Activated CD4-positive, alpha-beta memory T cell treated with anti-CD3 and anti-CD28 coated beads for 36 hours (primary cell): ENCODE measurements around the gene ONECUT3. TPM values are rescaled to one million over a fixed set of nuclear protein-coding genes. Genes with fewer than 3 reads are reported as not detected.

Experiments used
- CTCF ChIA-PET: fragments of 350-600 bp; sonication (Branson Sonifier 250); formaldehyde crosslinking; loops from one replicate; lab custom pipeline; 2021; ENCODE audit warnings: antibody characterized with exemption, inconsistent platforms; lab: Charles Lee
- POLR2A ChIA-PET: fragments of 350-600 bp; sonication (Branson Sonifier 250); formaldehyde crosslinking; loops from one replicate; lab custom pipeline; 2021; ENCODE audit warnings: antibody characterized with exemption; lab: Charles Lee
- DNase-seq: peaks from one replicate; pipeline ENCODE4 v3.0.0-alpha.2; 2020
- H3K27ac Mint-ChIP-seq: one replicate; pipeline ENCODE4 v1.8.0; 2021; ENCODE audit warnings: mixed read lengths
- H3K27me3 Mint-ChIP-seq: one replicate; pipeline ENCODE4 v1.8.0; 2021; ENCODE audit warnings: mixed read lengths
- H3K36me3 Mint-ChIP-seq: one replicate; pipeline ENCODE4 v1.8.0; 2021; ENCODE audit warnings: mixed read lengths
- H3K4me1 Mint-ChIP-seq: one replicate; pipeline ENCODE4 v1.8.0; 2021; ENCODE audit warnings: low read depth, mixed read lengths
- H3K4me3 Mint-ChIP-seq: one replicate; pipeline ENCODE4 v1.8.0; 2021; ENCODE audit warnings: mild to moderate bottlenecking, mixed read lengths
- H3K9me3 Mint-ChIP-seq: one replicate; pipeline ENCODE4 v1.8.0; 2021; ENCODE audit warnings: mixed read lengths
- intact Hi-C: fragments of 100-400 bp; cut with micrococcal nuclease; formaldehyde crosslinking; loops from one replicate; pipeline ENCODE4 v1.15.1; 2023
- total RNA-seq, 2 experiments: library from RNA; stranded (reverse); gene quantifications; one replicate each; pipeline ENCODE4 v1.2.3, GENCODE V29; 2021

The ONECUT3 gene
- total RNA-seq, 2 experiments from 2014 or later, result not detected

DNA sequence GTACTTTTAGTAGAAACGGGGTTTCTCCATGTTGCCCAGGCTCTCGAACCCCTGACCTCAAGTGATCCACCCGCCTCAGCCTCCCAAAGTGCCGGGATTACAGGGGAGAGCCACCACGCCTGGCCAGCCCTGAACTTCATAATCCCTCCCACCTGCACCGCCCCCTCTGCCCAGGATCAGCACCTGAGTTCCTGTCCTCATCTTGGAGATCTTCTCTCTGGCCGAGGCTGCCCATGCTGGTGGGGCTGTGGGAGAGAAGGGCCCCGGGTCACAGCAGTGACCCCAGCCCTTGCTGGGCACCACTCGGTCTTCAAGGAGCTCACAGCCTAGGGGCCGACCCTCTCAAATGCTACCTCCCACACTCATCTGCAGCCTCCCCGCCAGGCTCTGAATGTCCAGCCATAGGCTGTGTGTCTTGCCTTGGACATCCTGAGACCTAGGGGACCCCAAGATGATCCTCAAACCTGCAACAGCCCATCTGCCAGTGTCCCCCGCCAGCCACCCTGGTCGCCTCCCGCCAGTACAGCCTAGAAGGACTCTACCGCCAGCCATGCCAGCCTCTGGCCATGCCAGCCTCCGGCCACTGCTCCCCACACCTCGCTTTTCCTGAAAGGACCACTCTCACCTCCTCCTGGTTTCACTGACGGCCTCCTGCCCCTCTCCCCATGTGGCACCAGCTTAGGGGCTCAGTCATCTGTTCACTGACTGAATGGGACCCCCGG is 57.3 kb downstream of the ONECUT3 start:
- Mint-ChIP-seq H3K27me3 (no peaks in the 10 kb centered on the region), H3K9me3 (no peaks in the 10 kb centered on the region), H3K4me1 (peaks cover 16% of the 10 kb centered on the region), H3K4me3 (peak overlapping the region; percentile 3), H3K36me3 (peaks cover 4% of the 10 kb centered on the region), H3K27ac (no peak overlapping the region)
- intact Hi-C loops, result no loop called here
- CTCF ChIA-PET, result interaction anchor here (1.2 to 3.6 kb wide), 2 partner anchors 16 to 138 kb away, joined by 3 to 18 read pairs; no protein-coding TSS in a partner anchor
- POLR2A ChIA-PET, result interaction anchor here (1.0 kb wide), 1 partner anchor 220 kb away, joined by 3 read pairs; no protein-coding TSS in a partner anchor
- DNase-seq, result no peak

GRCh38 chr19:1811472-1811894 is 58.2 kb downstream of the ONECUT3 start:
- ChIA-PET POLR2A (interaction anchor here (1.0 kb wide), 1 partner anchor 221 kb away, joined by 3 read pairs; no protein-coding TSS in a partner anchor), CTCF (interaction anchor here (3.6 kb wide), 1 partner anchor 15 kb away, joined by 18 read pairs; no protein-coding TSS in a partner anchor)
- Mint-ChIP-seq H3K4me3 (peak overlapping the region; percentile 77), H3K4me1 (peaks cover 16% of the 10 kb centered on the region), H3K36me3 (peaks cover 4% of the 10 kb centered on the region), H3K9me3 (no peaks in the 10 kb centered on the region), H3K27me3 (no peaks in the 10 kb centered on the region), H3K27ac (peak overlapping the region; percentile 19)
- intact Hi-C loops, result no loop called here
- DNase-seq, result peak; percentile 79

DNA sequence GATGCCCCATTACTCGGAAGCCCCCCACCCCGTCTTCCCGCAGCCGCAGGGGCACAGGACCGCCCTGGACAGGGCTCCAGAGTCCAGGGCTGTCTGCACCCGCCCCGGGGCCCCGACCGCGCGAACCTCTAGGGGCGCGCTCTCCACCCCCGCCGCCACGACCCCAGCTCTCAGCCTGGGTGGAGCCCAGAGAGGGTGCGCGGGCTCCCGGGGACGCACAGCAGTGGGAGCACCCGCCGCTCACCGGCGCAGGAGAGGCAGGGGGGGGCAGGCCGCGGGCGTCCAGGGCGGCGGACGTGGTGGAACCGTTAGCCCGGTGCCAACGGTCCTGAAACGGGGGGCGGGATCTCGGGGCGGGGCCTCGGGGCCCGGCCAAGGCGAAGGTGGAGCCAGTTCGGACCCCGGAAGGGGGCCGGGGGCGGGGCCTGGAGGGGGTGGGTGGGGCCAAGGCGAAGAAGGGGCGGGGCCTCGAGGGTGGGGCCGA is 58.7 kb downstream of the ONECUT3 start, which contains the start of gene ATP8B3:
Gene ATP8B3, minus strand, starts transcription at position 335 of the 484 bp plus-strand sequence. CDS start 540 bp downstream, outside the sequence.
- CTCF ChIA-PET, result interaction anchor here (3.6 kb wide), 1 partner anchor 14 kb away, joined by 18 read pairs; no protein-coding TSS in a partner anchor
- intact Hi-C loops, result loop anchor here (1.0 to 2.0 kb wide), 2 partner anchors 23 to 36 kb away; partner anchors contain the start of gene REXO1
- H3K36me3 Mint-ChIP-seq, result peaks cover 4% of the 10 kb centered on the region
- DNase-seq, result no peak
- no peaks in the 10 kb centered on the region for H3K9me3 Mint-ChIP-seq
- H3K27me3 Mint-ChIP-seq, result no peaks in the 10 kb centered on the region
- POLR2A ChIA-PET, result interaction anchor here (1.0 kb wide), 1 partner anchor 221 kb away, joined by 3 read pairs; no protein-coding TSS in a partner anchor
- H3K4me3 Mint-ChIP-seq, result peak within 1 kb of the TSS; percentile 84
- peak within 1 kb of the TSS; percentile 87 for H3K27ac Mint-ChIP-seq
- peaks cover 16% of the 10 kb centered on the region for H3K4me1 Mint-ChIP-seq

DNA sequence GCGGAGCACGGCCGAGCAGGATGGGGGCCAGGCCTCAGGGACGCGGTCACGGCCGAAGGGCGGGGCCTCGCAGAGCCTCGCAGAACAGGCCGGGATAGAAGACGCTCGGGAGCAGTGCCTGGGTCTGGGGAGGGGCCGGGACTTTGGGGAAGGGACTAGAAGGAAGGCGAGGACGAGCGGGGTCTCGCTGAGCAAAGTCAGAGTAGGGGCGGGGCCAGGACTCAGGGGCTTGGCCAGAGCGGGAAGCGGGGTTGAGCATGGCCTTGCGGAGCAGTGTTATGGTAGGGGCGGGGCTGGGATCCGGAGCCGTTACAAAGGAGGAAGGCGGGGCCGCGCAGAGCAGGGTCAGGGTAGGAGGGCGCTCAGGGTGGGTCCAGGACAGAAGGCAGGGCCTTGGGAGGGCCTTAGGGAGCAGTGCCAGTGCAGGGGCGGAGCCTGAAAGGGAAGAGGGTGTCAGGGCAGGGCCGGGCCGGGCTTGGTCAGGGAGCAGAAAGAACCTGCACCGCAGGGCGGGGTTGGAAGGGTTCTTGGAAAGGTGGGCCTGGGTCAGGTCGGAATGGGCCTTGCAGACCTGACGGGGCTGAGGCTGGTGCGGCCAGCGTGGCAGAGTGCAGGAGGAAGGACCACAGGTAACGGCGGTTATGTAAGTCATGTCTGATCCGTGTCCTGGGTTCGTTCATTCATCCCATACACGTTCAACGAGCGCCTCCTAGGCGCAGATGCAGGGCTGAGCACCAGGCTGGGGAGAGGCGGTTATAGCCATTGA is 59.3 kb downstream of the ONECUT3 start:
- Mint-ChIP-seq H3K4me1 (peaks cover 16% of the 10 kb centered on the region), H3K36me3 (peaks cover 4% of the 10 kb centered on the region), H3K4me3 (peak overlapping the region; percentile 84), H3K27ac (peak overlapping the region; percentile 87), H3K9me3 (no peaks in the 10 kb centered on the region), H3K27me3 (no peaks in the 10 kb centered on the region)
- POLR2A ChIA-PET, result no interaction called here
- peak; percentile 95 for DNase-seq
- CTCF ChIA-PET, result interaction anchor here (3.2 to 3.6 kb wide), 2 partner anchors 13 to 14 kb away, joined by 17 to 18 read pairs; no protein-coding TSS in a partner anchor
- intact Hi-C loops, result loop anchor here (1.0 to 2.0 kb wide), 2 partner anchors 24 to 36 kb away; partner anchors contain the start of gene REXO1

DNA sequence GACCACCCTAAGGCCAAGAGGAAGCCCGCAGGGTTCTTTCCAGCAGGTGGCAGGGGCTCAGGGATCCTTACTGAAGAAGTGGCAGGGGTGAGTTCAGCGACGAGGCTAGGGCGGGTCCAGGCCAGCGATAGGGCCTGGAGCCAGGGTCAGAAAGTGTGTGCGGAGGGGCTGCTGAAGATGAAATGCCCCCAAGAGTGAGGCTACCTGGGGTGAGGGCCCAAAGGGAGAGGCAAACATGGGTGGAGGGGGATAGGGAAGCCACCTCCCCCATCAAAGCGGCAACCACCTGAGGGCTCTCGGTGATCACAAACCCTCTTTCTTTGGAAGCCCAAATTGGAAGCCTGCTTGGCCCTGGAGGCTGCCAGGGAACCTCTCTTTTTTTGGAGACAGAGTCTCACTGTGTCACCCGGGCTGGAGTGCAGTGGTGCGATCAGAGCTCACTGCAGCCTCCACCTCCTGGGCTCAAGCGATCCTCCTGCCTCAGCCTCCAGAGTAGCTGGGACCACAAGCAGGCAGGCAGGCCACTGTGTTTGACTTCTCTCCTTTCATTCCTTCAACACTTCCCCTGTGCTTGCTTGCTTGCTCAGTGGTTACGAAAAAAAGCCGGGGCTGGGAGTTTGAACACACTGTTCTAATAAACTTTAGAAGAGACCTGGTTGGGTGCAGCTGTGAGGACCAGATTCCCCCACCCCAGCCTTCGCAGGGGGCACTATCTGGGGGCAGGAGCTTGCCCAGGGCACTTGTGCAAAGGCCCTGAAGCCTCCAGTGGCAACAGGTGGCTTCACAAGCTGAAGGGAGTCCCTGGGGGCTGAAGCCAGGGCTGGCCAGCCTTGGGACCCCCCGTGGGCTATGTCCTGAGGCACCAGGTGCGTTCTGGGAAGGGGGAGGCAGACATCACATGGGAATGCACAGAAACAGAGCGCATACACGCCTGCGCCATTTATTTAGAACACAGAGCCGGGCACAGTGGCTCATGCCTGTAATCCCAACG is 60.2 kb downstream of the ONECUT3 start:
- POLR2A ChIA-PET, result no interaction called here
- no peaks in the 10 kb centered on the region for H3K9me3 Mint-ChIP-seq

GRCh38 chr19:1814391-1814790 is 61.1 kb downstream of the ONECUT3 start:
- ChIA-PET POLR2A (no interaction called here), CTCF (interaction anchor here (1.0 to 3.2 kb wide), 4 partner anchors 12 to 142 kb away, joined by 3 to 17 read pairs (median 6); no protein-coding TSS in a partner anchor)
- Mint-ChIP-seq H3K9me3 (no peaks in the 10 kb centered on the region), H3K4me1 (peaks cover 16% of the 10 kb centered on the region), H3K4me3 (no peak overlapping the region), H3K27me3 (no peaks in the 10 kb centered on the region), H3K27ac (no peak overlapping the region), H3K36me3 (peaks cover 6% of the 10 kb centered on the region)
- intact Hi-C loops, result no loop called here
- no peak for DNase-seq

More for the DNA sequence above, 60.2 kb downstream of the ONECUT3 start:
- DNase-seq, result no peak
- no peak overlapping the region for H3K27ac Mint-ChIP-seq
- H3K4me3 Mint-ChIP-seq, result peak overlapping the region; percentile 84
- peaks cover 16% of the 10 kb centered on the region for H3K4me1 Mint-ChIP-seq
- peaks cover 6% of the 10 kb centered on the region for H3K36me3 Mint-ChIP-seq
- intact Hi-C loops, result loop anchor here (2.0 kb wide), 1 partner anchor 25 kb away; no protein-coding TSS in a partner anchor
- CTCF ChIA-PET, result interaction anchor here (1.5 to 3.2 kb wide), 3 partner anchors 12 to 24 kb away, joined by 6 to 17 read pairs (median 6); no protein-coding TSS in a partner anchor
- H3K27me3 Mint-ChIP-seq, result no peaks in the 10 kb centered on the region

DNA sequence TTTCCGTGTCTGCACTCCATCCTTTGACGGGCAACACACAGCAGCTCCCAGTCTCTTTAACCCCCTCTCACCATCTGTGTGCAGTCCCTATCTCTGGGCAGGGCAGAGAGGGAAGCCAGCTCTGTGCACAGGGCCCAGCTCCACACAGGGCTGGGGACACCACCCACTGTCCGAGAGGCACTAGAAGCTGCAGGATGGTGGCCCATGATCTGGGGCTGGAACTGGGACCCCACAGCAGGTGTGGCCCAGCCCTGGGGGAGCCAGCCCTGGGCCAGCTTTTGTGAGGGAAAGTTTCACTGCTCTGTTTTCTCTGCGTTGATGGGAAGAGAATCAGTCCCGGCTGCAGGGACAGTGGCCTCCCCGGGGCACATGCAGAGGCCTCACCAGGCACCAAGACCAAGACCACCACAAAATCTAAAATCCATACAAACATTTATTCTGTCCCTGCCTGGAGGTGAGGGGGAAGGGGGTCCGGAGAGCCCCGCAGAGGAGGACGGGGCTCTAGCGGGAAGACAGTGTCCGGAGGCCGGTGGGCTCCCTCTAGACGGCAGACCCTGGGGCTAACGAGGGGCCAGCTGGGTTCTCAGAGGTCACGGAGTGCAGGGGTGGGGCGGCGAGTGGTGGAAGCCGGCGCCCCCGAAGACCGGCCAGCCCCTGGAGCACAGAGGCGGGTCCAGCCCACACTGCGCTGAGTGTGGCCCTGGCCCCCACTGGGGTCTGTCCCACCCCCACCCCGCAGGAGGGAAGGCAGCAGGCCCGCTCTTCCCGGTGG is 61.7 kb downstream of the ONECUT3 start:
- Mint-ChIP-seq H3K4me1 (peaks cover 16% of the 10 kb centered on the region), H3K27me3 (no peaks in the 10 kb centered on the region), H3K36me3 (peaks cover 6% of the 10 kb centered on the region), H3K9me3 (no peaks in the 10 kb centered on the region), H3K4me3 (no peak overlapping the region), H3K27ac (no peak overlapping the region)
- ChIA-PET POLR2A (no interaction called here), CTCF (interaction anchor here (1.0 to 3.2 kb wide), 4 partner anchors 11 to 143 kb away, joined by 3 to 17 read pairs (median 6); no protein-coding TSS in a partner anchor)
- DNase-seq, result no peak
- intact Hi-C loops, result no loop called here

DNA sequence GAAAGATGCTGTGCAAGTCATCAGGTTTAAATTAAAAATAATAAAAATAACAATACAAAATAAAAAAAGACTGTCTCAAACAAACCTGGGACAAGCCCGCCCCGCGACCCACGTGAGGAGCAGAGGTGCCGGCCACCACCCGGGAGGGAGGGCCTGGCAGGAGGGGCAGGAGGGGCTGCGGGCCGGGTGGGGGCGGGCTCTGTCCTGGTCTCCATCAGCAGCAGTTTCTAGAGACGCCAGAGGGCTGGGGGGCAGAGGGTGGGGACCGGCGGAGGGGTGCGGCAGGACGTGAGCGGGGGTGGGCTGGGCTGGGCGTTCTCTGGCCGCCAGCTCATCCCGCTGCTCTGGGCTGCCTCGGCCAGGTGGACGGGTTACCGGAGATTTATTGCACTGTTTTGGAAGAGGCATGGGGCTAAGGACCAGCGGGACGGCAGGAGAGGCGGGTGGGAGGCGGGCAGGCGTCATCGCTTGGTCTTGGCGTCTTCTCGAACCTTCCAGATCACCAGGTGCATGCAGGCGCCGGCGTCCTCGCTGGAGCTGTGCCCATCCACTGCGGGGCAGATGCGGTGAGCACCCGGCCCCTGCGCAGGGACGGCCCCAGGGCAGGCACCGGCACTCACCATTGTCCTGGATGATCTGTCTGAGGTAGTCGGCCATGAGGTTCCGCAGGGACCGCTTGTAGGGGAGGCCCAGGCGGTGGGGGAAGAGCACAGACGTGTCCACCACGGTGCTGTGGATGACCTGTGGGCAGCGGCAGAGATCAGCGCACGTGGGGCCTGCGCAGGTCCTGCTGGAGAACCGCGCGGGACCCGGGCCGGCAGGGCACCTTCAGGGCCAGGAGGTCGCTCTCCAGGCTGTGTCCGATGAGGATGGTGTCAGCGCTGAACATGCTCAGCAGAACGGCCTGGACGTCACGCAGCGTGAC is 62.6 kb downstream of the ONECUT3 start:
- Mint-ChIP-seq H3K27ac (no peak overlapping the region), H3K27me3 (no peaks in the 10 kb centered on the region), H3K9me3 (no peaks in the 10 kb centered on the region), H3K36me3 (peaks cover 11% of the 10 kb centered on the region), H3K4me3 (no peak overlapping the region), H3K4me1 (peaks cover 16% of the 10 kb centered on the region)
- DNase-seq, result no peak
- POLR2A ChIA-PET, result no interaction called here
- CTCF ChIA-PET, result interaction anchor here (2.2 to 3.2 kb wide), 2 partner anchors 10 to 26 kb away, joined by 6 to 17 read pairs; no protein-coding TSS in a partner anchor
- intact Hi-C loops, result no loop called here

GRCh38 chr19:1816530-1817298 is 63.4 kb downstream of the ONECUT3 start:
- DNase-seq, result no peak
- POLR2A ChIA-PET, result no interaction called here
- Mint-ChIP-seq H3K4me1 (peaks cover 12% of the 10 kb centered on the region), H3K27ac (no peak overlapping the region), H3K27me3 (no peaks in the 10 kb centered on the region), H3K9me3 (no peaks in the 10 kb centered on the region), H3K4me3 (no peak overlapping the region), H3K36me3 (peaks cover 14% of the 10 kb centered on the region)
- intact Hi-C loops, result no loop called here
- CTCF ChIA-PET, result interaction anchor here (0.6 kb wide), 1 partner anchor 203 kb away, joined by 3 read pairs; no protein-coding TSS in a partner anchor
